ENCODE results near the gene FAM193B. TPM values are rescaled to one million over a fixed set of nuclear protein-coding genes. Genes with fewer than 3 reads are reported as not detected.

FAM193B gene
- total and polyA plus RNA-seq, 2 donors (not counting 1 experiment from before 2014, with no cell fraction given) = 227 to 301 TPM

DNA sequence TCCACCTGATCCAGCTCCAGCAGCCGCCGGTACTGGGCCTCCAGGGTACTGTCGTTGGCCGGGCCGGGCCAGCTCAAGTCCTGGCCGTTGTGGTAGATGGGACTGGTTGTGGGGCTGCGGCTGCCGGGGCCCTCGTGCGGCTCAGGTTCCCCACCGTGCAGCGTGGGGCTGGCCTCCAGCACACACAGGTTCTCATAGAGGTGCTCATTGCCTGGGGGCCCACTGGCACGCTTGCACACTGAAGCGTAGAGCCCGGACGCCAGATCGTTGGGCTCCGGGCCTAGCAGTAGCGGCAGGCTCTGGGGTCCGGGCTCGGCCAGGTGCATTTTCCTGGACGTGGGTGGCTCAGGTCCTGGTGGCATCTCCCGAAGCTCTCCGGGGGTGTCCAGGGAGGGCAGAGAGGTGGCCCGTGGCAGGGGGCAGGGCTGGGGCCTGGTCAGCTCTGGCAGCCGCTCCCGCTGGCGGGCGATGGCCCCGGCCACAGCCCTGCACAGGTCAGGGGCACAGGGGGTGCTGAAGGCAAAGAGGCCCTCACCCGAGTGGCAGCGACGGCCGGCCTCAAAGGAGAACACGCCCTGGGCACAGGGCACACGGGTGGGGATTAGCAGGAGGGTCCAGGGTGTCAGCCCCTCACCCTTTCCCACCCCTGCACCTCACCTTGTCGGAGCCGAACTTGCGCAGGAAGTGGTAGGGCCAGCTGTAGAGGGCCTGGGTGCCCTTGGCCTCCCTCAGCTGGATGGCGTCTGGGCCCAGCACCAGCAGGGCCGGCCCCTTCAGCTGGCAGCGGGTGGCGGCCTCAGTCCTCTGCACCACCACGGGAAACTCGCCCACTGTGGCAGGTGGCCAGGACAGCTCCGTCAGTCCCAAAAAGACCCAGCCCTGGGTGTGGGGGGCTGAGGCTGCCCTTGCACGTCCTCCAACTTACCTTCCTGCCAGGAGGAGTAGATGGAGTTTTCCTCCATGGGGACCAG, 50.0 kb downstream of the FAM193B start:
- no peak overlapping the region for H3K27ac ChIP-seq (ENCODE audit: low read length in 2 of 2)
- peaks cover 62% of the 10 kb centered on the region for H3K4me1 Mint-ChIP-seq
- no peaks in the 10 kb centered on the region for H3K27me3 Mint-ChIP-seq
- ChIA-PET CTCF (interaction anchor here (0.6 to 4.4 kb wide), 3 partner anchors 49 to 556 kb away, joined by 3 to 51 read pairs (median 3); no protein-coding TSS in a partner anchor), POLR2A (no interaction called here)
- DNase-seq = peak; percentile 31
- H3K4me2 ChIP-seq (replicated peaks; ENCODE audit: low read depth, low read length, poor library complexity, severe bottlenecking) = no peak overlapping the region
- no peaks in the 10 kb centered on the region for H3K9me3 Mint-ChIP-seq (ENCODE audit: insufficient read depth)
- peaks cover 51% of the 10 kb centered on the region for H4K20me1 ChIP-seq (ENCODE audit: control insufficient read depth, insufficient read depth, low read length, poor library complexity, severe bottlenecking)
- TF ChIP-seq, protein P1, sequence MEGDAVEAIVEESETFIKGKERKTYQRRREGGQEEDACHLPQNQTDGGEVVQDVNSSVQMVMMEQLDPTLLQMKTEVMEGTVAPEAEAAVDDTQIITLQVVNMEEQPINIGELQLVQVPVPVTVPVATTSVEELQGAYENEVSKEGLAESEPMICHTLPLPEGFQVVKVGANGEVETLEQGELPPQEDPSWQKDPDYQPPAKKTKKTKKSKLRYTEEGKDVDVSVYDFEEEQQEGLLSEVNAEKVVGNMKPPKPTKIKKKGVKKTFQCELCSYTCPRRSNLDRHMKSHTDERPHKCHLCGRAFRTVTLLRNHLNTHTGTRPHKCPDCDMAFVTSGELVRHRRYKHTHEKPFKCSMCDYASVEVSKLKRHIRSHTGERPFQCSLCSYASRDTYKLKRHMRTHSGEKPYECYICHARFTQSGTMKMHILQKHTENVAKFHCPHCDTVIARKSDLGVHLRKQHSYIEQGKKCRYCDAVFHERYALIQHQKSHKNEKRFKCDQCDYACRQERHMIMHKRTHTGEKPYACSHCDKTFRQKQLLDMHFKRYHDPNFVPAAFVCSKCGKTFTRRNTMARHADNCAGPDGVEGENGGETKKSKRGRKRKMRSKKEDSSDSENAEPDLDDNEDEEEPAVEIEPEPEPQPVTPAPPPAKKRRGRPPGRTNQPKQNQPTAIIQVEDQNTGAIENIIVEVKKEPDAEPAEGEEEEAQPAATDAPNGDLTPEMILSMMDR (IDR thresholded peaks at IDR 0.05) = no peak
- TF ChIP-seq EZH2 (IDR thresholded peaks at IDR 0.05; ENCODE audit: borderline replicate concordance, insufficient read depth, low read depth, low read length, poor library complexity, severe bottlenecking) = no peak
- ATAC-seq (ENCODE audit: low read depth) = no peak
- no peaks in the 10 kb centered on the region for H3K9me3 ChIP-seq (ENCODE audit: control extremely low read depth in 1 of 3, control insufficient read depth in 2 of 3, insufficient read depth in 1 of 3, low read length in 2 of 3)
- H3K36me3 ChIP-seq (replicated peaks in 1 of 2; ENCODE audit: control extremely low read depth in 1 of 2, control insufficient read depth in 1 of 2, extremely low read depth in 1 of 2, insufficient read depth in 2 of 2, low read length in 1 of 2) = peaks cover 0 to 39% of the 10 kb centered on the region in 2 experiments
- intact Hi-C loops (cut with micrococcal nuclease) = loop anchor here (5.0 kb wide), 1 partner anchor 202 kb away; the partner anchor contains the start of genes PRELID1 and RAB24
- 96% methylated on average over 42 of the region's 47 CpGs for WGBS (ENCODE audit: insufficient coverage)
- no peak overlapping the region for H3K4me3 Mint-ChIP-seq
- H3K4me1 ChIP-seq (ENCODE audit: control insufficient read depth in 2 of 2, insufficient read depth in 2 of 2, low read length in 2 of 2) = peaks cover 46 to 60% of the 10 kb centered on the region in 2 donors
- no peak overlapping the region for H3K9ac ChIP-seq (ENCODE audit: low read length)
- no peak overlapping the region for H2AFZ ChIP-seq (ENCODE audit: insufficient read depth, low read depth, low read length, poor library complexity, severe bottlenecking)
- no peaks in the 10 kb centered on the region for H3K27me3 ChIP-seq (replicated peaks in 1 of 4; ENCODE audit: control extremely low read depth in 1 of 4, control insufficient read depth in 3 of 4, insufficient read depth in 4 of 4, low read length in 3 of 4)
- H3K79me2 ChIP-seq (ENCODE audit: control insufficient read depth, insufficient read depth, low read length) = peaks cover 24% of the 10 kb centered on the region
- H3K27ac Mint-ChIP-seq = no peak overlapping the region
- no peak overlapping the region for H3K4me3 ChIP-seq (ENCODE audit: control extremely low read depth in 1 of 5, extremely low read depth in 1 of 5, insufficient read depth in 1 of 5, low read depth in 2 of 5, low read length in 4 of 5)
